Fibroblast of lung (primary cell): ENCODE results near the gene EFCAB6. TPM values are rescaled to one million over a fixed set of nuclear protein-coding genes. Genes with fewer than 3 reads are reported as not detected.

ENCODE experiments used
- DNase-seq, 2 donors: peaks; one replicate each; pipeline versions ENCODE4 v3.0.0 to v3.0.0-alpha.2; 2010; ENCODE audit warnings: low read depth in 2 of 2
- H2AFZ ChIP-seq: 2 replicates; pipeline ENCODE4 v1.5.1; 2012; ENCODE audit warnings: low read length, control low read depth, inconsistent platforms
- H3K27ac ChIP-seq: 2 replicates; pipeline ENCODE4 v1.5.1; 2011; ENCODE audit warnings: low read length, control low read depth; ENCODE audit not compliant: insufficient read depth
- H3K27me3 ChIP-seq: 2 replicates; pipeline ENCODE4 v1.5.1; 2011; ENCODE audit warnings: mild to moderate bottlenecking, low read length; ENCODE audit not compliant: control insufficient read depth, insufficient read depth
- H3K36me3 ChIP-seq: 2 replicates; pipeline ENCODE4 v1.5.1; 2011; ENCODE audit warnings: low read length; ENCODE audit not compliant: control insufficient read depth, insufficient read depth
- H3K4me1 ChIP-seq: 2 replicates; pipeline ENCODE4 v1.5.1; 2011; ENCODE audit warnings: low read length; ENCODE audit not compliant: control insufficient read depth, insufficient read depth; ENCODE audit errors: extremely low read depth
- H3K4me2 ChIP-seq: 2 replicates; pipeline ENCODE4 v1.5.1; 2011; ENCODE audit warnings: low read length, control low read depth; ENCODE audit not compliant: insufficient read depth; ENCODE audit errors: extremely low read depth
- H3K4me3 ChIP-seq, 4 experiments: fragments of 200-600 bp in 1 of 4; sonication (generic) in 1 of 4; replicated peaks in 1 of 4; 2 replicates each; pipeline ENCODE4 v1.5.1; 2011 to 2016; ENCODE audit warnings: low read length in 4 of 4, low read depth in 3 of 4, mild to moderate bottlenecking in 3 of 4, control low read depth in 2 of 4, inconsistent platforms in 1 of 4, mixed read lengths in 1 of 4; ENCODE audit not compliant: insufficient read depth in 1 of 4; ENCODE audit errors: control extremely low read depth in 1 of 4
- H3K79me2 ChIP-seq: 2 replicates; pipeline ENCODE4 v1.5.1; 2012; ENCODE audit warnings: mild to moderate bottlenecking, low read length, inconsistent platforms; ENCODE audit not compliant: control insufficient read depth, insufficient read depth
- H3K9ac ChIP-seq: 2 replicates; pipeline ENCODE4 v1.5.1; 2011; ENCODE audit warnings: mild to moderate bottlenecking, low read length, control low read depth; ENCODE audit not compliant: insufficient read depth
- H3K9me3 ChIP-seq: 2 replicates; pipeline ENCODE4 v1.5.1; 2012; ENCODE audit warnings: low read depth, low read length; ENCODE audit not compliant: control insufficient read depth, insufficient read depth
- H4K20me1 ChIP-seq: 2 replicates; pipeline ENCODE4 v1.5.1; 2011; ENCODE audit warnings: low read length; ENCODE audit not compliant: control insufficient read depth, insufficient read depth; ENCODE audit errors: extremely low read depth
- EZH2 ChIP-seq: IDR thresholded peaks from 2 replicates; pipeline ENCODE4 v1.5.1; 2012; ENCODE audit warnings: low read length, control low read depth, mild to moderate bottlenecking; ENCODE audit errors: missing control alignments
- polyA plus RNA-seq, 2 donors: library from polyadenylated mRNA; depleted of rRNA in 1 of 2; stranded (reverse) in 1 of 2; unstranded in 1 of 2; fragments of >200 nt; gene quantifications; 2 replicates each; pipeline ENCODE4 v1.2.1, GENCODE V29; 2011 to 2012; ENCODE audit warnings: missing spikeins in 1 of 2
- total RNA-seq: library from RNA; depleted of rRNA; stranded (reverse); fragments of >200 nt; gene quantifications from 2 replicates; pipeline ENCODE4 v1.2.1, GENCODE V29; 2014
- TF ChIP-seq, protein P1 (sequence below), 2 donors: IDR thresholded peaks in 1 of 2; conservative IDR thresholded peaks in 1 of 2; 1 replicate in 1 of 2; 2 replicates in 1 of 2; pipeline ENCODE4 v1.5.1; 2011 to 2012; ENCODE audit warnings: low read length in 2 of 2, control low read depth in 1 of 2, inconsistent platforms in 1 of 2, low read depth in 1 of 2, mild to moderate bottlenecking in 1 of 2

The EFCAB6 gene
- total and polyA plus RNA-seq, 2 donors (not counting 1 experiment from before 2014, with no cell fraction given), result 1.0 to 1.5 TPM

DNA sequence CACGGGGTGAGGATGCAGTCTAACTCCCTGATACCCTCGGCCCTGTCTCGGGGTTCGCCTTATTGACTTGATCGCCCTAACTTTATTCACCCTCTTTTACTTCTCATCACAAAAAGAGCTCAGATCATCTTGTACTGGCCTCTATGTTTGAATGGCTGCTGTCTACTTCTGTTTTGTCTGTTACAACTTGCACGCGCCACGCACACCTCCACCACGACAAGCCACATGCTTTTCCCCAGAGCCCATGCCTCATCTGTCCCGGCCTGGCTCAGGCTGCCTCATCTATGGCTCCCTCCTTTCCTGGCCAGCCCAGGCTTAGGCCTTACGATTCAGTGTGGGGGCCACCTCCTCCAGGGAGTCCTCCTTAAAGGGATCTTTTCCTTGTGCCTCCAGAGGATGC lies 180.9 kb downstream of the EFCAB6 start:
- TF ChIP-seq EZH2, result no peak
- TF ChIP-seq, protein P1, sequence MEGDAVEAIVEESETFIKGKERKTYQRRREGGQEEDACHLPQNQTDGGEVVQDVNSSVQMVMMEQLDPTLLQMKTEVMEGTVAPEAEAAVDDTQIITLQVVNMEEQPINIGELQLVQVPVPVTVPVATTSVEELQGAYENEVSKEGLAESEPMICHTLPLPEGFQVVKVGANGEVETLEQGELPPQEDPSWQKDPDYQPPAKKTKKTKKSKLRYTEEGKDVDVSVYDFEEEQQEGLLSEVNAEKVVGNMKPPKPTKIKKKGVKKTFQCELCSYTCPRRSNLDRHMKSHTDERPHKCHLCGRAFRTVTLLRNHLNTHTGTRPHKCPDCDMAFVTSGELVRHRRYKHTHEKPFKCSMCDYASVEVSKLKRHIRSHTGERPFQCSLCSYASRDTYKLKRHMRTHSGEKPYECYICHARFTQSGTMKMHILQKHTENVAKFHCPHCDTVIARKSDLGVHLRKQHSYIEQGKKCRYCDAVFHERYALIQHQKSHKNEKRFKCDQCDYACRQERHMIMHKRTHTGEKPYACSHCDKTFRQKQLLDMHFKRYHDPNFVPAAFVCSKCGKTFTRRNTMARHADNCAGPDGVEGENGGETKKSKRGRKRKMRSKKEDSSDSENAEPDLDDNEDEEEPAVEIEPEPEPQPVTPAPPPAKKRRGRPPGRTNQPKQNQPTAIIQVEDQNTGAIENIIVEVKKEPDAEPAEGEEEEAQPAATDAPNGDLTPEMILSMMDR (conservative IDR thresholded peaks at IDR 0.05 in 1 of 2, IDR thresholded peaks at IDR 0.05 in 1 of 2; ENCODE audit: low read depth in 1 of 2, low read length in 2 of 2), result no peak
- no peaks in the 10 kb centered on the region for H3K4me1 ChIP-seq
- no peak overlapping the region for H3K4me3 ChIP-seq
- no peak overlapping the region for H3K27ac ChIP-seq
- no peak overlapping the region for H2AFZ ChIP-seq
- no peaks in the 10 kb centered on the region for H3K79me2 ChIP-seq
- H3K27me3 ChIP-seq, result peaks cover 2% of the 10 kb centered on the region
- H3K36me3 ChIP-seq, result no peaks in the 10 kb centered on the region
- DNase-seq, result no peak
- no peaks in the 10 kb centered on the region for H3K9me3 ChIP-seq
- H3K9ac ChIP-seq, result no peak overlapping the region
- no peaks in the 10 kb centered on the region for H4K20me1 ChIP-seq
- H3K4me2 ChIP-seq, result no peak overlapping the region

DNA sequence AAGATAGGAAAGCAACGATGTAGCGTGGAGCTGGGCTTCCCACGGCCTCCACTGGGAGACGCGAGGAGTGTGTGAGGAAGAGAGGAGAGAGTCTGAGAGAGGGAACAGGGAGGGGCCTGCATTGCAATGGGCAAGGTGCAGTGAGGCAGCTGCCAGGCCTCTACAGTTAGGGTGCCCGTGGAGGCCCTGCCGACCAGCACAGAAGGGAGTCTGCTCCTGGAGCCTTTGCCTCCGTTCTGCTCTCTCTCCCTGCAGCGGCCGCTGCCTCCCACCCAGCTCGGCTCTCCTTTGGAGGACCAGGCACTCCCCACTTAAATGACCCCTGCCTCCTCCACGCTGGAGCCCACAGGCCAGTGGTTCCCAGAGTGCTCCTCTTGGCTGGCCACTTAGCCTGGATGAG lies 181.7 kb downstream of the EFCAB6 start:
- no peak overlapping the region for H3K9ac ChIP-seq
- no peaks in the 10 kb centered on the region for H3K4me1 ChIP-seq
- TF ChIP-seq, protein P1 (conservative IDR thresholded peaks at IDR 0.05 in 1 of 2, IDR thresholded peaks at IDR 0.05 in 1 of 2; ENCODE audit: low read depth in 1 of 2, low read length in 2 of 2), result no peak
- no peak for TF ChIP-seq EZH2

GRCh38 chr22:43628250-43628649 lies 183.9 kb downstream of the EFCAB6 start:
- no peak overlapping the region for H2AFZ ChIP-seq

More for the DNA sequence above, 181.7 kb downstream of the EFCAB6 start:
- Histone ChIP-seq H3K27me3 (peaks cover 2% of the 10 kb centered on the region), H3K4me3 (no peak overlapping the region), H3K9me3 (no peaks in the 10 kb centered on the region), H3K79me2 (no peaks in the 10 kb centered on the region), H3K4me2 (no peak overlapping the region), H3K27ac (no peak overlapping the region), H2AFZ (no peak overlapping the region), H3K36me3 (no peaks in the 10 kb centered on the region), H4K20me1 (no peaks in the 10 kb centered on the region)
- DNase-seq, result no peak

More at GRCh38 chr22:43628250-43628649, 183.9 kb downstream of the EFCAB6 start:
- Histone ChIP-seq H3K9ac (no peak overlapping the region), H3K4me2 (no peak overlapping the region), H3K9me3 (no peaks in the 10 kb centered on the region), H3K4me1 (no peaks in the 10 kb centered on the region), H3K27ac (no peak overlapping the region), H3K27me3 (peaks cover 2% of the 10 kb centered on the region), H4K20me1 (no peaks in the 10 kb centered on the region), H3K36me3 (no peaks in the 10 kb centered on the region), H3K79me2 (no peaks in the 10 kb centered on the region), H3K4me3 (no peak overlapping the region)
- TF ChIP-seq, protein P1 (conservative IDR thresholded peaks at IDR 0.05 in 1 of 2, IDR thresholded peaks at IDR 0.05 in 1 of 2; ENCODE audit: low read depth in 1 of 2, low read length in 2 of 2), result no peak
- no peak for TF ChIP-seq EZH2
- DNase-seq, result no peak
